ENCODE measurements around the gene ANKUB1.
"Not testable (repeated sequence)": the region's sequence is repeated elsewhere in the genome, so short reads cannot be mapped to it uniquely, and the experiment has no call there.

DNA sequence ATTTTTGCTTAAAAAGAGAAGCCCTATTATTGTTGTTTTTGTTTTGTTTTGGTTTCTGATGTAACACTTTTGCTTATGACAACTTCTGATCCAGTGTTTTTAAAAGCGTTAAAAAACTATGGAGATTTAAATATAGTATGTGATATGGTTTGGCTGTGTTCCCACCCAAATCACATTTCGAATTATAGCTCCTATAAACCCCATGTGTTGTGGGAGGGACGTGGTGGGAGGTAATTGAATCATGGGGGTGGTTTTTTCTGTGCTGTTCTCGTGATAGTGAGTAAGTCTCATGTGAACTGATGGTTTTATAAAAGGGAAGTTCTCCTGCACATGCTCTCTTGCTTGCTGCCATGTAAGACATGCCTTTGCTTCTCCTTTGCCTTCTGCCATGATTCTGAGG lies 37.3 kb upstream of the ANKUB1 start:
- TF ChIP-seq, protein P1, sequence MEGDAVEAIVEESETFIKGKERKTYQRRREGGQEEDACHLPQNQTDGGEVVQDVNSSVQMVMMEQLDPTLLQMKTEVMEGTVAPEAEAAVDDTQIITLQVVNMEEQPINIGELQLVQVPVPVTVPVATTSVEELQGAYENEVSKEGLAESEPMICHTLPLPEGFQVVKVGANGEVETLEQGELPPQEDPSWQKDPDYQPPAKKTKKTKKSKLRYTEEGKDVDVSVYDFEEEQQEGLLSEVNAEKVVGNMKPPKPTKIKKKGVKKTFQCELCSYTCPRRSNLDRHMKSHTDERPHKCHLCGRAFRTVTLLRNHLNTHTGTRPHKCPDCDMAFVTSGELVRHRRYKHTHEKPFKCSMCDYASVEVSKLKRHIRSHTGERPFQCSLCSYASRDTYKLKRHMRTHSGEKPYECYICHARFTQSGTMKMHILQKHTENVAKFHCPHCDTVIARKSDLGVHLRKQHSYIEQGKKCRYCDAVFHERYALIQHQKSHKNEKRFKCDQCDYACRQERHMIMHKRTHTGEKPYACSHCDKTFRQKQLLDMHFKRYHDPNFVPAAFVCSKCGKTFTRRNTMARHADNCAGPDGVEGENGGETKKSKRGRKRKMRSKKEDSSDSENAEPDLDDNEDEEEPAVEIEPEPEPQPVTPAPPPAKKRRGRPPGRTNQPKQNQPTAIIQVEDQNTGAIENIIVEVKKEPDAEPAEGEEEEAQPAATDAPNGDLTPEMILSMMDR (IDR thresholded peaks at IDR 0.05): not testable (repeated sequence)
- not testable (repeated sequence) for TF ChIP-seq MYC (IDR thresholded peaks at IDR 0.05; ENCODE audit: borderline replicate concordance, low read length); RNF2 (IDR thresholded peaks at IDR 0.05; ENCODE audit: borderline replicate concordance, low read depth); MAFK (IDR thresholded peaks at IDR 0.05; ENCODE audit: partially characterized antibody); NR3C1 (IDR thresholded peaks at IDR 0.05)
- TF ChIP-seq, protein P2, sequence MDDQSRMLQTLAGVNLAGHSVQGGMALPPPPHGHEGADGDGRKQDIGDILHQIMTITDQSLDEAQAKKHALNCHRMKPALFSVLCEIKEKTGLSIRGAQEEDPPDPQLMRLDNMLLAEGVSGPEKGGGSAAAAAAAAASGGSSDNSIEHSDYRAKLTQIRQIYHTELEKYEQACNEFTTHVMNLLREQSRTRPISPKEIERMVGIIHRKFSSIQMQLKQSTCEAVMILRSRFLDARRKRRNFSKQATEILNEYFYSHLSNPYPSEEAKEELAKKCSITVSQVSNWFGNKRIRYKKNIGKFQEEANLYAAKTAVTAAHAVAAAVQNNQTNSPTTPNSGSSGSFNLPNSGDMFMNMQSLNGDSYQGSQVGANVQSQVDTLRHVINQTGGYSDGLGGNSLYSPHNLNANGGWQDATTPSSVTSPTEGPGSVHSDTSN (IDR thresholded peaks at IDR 0.05): not testable (repeated sequence)
